Esophagus squamous epithelium (tissue), 4 donors: Measurements from ENCODE around the gene GJA9.

Source experiments
- CTCF ChIP-seq, 6 experiments: fragments of 450-650 bp in 4 of 6; fragments of 200-600 bp in 2 of 6; sonication (generic) in 2 of 6; IDR thresholded peaks; one replicate each; pipeline ENCODE4 v1.5.1; 2016 to 2019; ENCODE audit warnings: antibody characterized with exemption in 6 of 6, mild to moderate bottlenecking in 4 of 6, moderate library complexity in 4 of 6
- POLR2A ChIP-seq, 4 donors: fragments of 450-650 bp; IDR thresholded peaks; one replicate each; pipeline ENCODE4 v1.6.1; 2017; ENCODE audit warnings: antibody characterized with exemption in 4 of 4, mild to moderate bottlenecking in 4 of 4, moderate library complexity in 3 of 4

GRCh38 chr1:38829368-38829767, 52.0 kb downstream of the GJA9 start:
- TF ChIP-seq CTCF (IDR thresholded peaks at IDR 0.05) (no peak), POLR2A (IDR thresholded peaks at IDR 0.05) (no peak)
